ENCODE data around the gene LIN9.

Gene LIN9

DNA sequence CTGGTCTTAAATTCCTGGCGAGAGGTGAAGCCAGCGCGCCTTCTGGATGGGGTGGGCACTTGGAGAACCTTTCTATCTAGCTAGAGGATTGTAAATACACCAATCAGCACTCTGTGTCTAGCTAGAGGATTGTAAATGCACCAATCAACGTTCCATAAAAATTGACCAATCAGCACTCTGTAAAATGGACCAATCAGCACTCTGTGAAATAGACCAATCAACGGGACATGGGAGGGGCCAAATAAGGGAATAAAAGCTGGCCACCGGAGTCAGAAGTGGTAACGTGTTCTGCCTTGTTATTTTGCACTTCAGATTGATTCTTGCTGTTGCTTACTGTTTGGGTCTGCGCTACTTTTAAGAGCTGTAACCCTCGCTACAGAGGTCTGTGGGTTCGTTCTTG is 12.0 kb upstream of the LIN9 start:
- no peak for DNase-seq

DNA sequence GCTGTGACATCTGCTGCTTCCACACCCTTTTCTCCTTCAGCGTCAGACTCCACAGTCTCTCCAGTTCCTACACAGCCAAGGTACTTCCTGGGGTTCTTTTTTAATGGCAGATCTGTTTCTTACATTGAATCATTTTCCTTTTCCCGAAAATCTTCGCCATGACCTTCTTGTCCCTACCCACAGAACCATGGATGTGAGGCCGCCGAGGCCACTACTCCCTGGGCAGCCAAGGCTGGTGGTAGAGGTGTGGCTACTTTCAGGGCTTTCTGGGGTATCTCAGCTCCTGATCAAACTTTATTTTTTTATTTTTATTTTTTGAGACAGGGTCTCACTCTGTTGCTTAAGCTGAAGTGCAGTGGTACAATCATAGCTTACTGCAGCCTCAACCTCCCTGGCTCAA is 9.5 kb upstream of the LIN9 start:
- no peak for DNase-seq

DNA sequence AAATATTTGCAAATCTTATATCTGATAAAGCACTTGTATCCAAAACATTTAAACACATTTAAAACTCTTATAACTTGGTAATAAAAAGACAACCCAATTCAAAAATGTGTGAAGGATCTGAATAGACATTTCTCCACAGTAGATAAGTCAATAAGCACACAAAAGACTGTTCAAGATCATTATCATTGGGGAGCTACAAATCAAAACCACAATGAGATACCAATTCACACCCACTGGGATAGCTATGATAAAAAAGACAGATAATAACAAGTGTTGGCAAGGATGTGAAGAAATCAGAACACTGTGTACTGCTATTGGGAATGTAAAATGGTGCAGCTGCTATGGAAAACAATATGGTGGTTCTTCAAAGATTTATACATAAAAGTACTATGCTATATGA is 5.1 kb upstream of the LIN9 start:
- no peak for DNase-seq

DNA sequence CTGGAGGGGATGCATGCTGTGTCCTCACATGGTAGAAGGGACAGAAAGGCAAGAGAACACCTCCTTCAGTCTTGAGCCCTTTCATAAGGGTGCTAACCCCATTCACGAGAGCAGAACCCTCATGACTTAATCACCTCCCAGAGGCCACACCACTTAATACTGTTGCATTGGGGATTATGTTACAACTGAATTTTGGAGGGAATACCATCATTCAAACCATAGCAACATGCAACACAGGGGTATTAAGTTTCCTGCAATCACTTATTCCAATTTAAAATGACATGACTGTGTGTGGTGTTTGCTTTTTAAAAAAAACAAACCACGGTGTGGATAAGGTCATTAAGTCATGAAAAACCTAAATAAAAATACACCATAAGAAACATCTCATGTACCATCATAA is 3.1 kb upstream of the LIN9 start:
- no peak for DNase-seq

DNA sequence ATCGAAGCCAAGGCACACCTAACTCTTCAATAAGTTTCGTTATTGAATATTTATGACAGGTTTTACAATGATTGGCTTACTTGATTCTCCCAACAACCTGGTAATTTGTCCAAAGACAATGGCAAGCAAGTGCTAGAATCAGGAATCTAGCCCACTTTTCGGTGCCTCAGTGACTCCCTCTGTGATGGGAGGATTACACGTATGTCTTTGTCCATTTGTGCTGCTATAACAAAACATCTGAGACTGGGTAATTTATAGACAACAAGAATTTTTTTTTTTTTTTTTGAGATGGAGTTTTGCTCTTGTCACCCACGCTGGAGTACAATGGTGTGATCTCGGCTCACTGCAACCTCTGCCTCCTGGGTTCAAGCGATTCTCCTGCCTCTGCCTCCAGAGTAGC is 2.4 kb upstream of the LIN9 start:
- no peak for DNase-seq

DNA sequence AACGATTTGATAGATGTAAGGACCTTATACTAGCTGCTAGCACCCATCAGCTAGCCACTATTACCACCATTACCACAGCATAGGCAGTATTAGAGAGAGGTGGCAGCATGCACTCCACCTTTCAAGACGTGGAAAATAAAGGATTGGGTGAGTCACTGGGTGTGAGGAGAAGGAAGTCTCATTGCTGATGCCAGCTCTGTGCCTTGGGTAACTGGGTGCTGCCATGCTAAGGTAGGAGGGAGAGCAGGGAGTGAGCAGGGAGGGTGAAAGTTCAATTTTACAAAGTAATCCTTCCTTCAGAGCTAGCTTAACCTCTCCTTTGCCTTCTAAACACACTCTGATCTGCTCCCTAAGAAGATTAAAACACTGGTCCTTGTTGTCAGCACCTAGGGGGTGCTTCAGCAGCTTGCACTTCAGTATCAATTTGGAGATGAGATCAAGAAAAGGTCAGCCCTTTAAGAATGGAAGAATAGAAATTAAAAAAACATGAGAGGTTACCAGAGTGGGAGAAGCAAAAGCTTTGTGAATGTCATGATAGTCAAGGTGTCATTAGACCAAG is 1.8 kb upstream of the LIN9 start:
- no peak for DNase-seq

DNA sequence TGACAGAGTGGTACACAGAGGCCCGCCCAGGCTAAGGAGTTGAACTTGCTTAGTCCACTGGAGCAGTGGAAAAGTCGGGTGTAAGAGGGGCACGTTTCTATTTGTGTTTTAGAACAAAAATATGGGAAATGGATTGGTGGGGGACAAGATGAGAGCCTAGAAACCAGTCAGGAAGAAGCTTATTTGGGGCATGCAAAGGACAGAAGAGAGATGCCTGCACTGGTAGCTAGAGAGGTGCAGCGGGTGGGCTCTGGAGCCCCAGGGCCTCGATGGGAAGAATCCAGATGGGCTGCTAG is 1.2 kb upstream of the LIN9 start:
- DNase-seq, result no peak

DNA sequence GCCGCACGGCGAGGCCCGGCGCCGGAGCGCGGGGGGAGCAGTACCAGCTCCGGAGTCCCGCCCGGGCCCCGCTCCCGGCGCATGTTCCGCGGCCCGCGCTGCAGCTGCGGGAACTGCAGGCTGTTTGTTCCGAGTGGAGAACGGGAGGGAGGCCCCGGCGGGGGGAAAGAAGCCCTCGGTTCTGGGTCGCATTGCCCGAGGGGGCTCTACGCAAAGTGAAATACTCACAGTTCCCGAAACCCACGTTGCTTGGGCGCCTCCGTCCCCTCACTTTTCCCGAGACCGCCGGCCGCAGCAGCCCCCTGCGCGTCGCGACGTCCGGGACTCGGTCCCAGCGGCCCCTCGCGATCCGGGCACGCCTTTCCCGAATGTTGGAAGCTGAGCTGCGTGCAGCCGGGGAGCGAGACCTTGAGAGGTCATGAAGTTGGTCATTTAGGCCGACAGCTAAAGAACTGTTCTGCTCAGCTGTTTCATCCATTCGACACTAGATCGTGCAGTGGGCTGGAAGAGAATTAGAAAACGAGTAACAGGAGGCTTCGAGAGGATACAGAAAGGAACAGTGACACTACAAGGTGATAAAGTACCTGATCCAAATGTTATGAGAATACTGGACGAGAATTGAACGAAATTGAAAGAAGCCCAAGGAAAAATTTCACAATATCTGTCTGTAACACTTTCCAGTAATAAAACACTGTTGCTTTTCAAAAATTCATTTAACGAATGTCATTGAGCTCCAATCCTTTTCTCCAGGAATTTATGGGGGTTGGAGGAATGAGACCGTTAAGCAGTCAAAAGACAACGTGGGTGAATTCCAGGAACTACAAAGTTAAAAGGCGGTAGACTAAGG is 657 bp upstream of the LIN9 start:
- no peak for DNase-seq

DNA sequence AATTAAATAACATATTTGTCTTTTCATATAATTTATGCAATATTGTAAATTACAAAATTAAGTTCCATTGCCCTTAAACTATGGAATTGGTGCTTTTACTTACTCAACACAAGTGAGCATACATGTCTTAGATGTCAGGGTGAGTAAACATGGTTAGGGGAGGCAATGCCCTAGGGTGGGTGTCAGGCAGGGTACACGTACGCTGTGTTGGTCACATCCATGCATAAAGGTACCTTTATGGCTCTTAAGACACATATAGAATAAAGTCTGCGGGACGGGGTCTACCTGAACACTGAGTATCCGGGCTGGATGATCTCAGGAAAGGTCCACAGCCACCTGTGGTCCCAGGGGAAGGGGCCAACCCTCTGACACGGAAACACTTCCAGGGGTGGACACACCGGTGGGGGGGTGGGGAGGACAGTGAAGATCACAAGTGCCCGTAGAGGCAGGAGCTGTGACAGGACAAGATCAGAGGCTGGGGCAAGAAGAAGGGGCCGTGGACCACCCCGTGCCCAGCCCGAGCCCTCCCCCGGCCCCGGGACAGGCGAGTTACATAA is 720 bp downstream of the LIN9 start:
- DNase-seq, result peak in 1 of 2 donors; percentile 14

DNA sequence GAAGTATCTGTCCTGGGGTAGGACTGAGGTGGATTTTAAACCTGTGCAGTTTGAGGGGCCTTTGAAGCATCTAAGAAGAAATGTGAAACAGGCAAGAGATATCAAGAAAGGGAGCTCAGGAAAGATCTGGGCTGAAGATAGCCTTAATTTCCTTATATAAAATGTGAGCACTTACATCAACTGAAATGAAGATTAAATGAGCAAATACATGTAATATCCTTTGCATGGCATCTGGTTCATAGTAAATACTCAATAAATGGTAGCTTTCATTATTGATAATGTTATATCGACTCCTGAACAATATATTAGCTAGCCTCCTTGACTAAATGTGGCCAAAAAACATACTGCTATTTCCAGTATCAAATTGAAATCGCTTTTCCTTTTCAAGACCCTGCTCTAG is 2.5 kb downstream of the LIN9 start:
- DNase-seq, result no peak

DNA sequence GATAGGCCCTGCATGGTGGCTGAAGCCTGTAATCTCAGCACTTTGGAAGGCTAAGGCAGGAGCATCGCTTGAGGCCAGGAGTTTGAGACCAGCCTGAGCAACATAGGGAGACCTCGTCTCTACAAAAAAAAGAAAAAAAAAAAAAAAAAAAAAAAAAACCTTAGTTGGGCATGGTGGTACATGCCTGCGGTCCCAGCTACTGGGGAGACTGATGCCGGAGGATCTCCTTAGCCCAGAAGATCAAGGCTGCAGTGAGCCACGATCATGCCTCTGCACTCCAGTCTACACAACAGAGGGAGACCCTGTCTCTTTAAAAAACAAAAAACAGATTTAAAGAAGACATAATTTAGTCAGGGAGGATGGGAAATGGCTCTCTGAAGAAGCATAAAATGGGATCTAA is 3.8 kb downstream of the LIN9 start:
- DNase-seq, result no peak

DNA sequence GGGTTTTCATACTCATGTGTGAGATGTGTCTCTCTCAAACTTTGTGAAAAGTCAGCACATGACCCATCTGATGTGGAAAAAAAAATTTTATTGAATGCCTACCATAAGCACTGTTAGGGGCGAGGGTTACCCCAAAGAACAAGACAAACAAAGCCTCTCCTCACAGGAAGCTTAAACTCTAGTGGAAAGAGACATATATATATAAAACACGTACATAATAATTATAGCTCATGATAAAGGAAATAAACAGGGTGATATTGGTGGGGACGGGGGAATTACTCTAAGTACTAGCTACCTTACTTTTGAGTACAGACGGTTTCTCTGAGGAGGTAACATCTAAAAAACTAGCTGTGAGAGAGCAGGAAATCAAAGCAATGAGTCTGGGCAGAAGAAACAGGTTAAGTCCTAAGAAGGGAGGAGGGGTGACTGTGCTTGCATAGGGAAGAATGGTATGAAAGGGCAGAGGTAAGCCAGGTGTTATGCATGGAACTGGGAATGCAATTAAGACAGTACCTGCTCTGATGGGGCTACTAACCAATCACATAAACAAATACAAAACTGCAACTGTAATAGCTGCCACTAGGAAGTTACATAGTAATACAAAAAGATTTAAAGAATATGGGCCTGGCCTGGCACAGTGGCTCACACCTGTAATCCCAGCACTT is 4.5 kb downstream of the LIN9 start:
- no peak for DNase-seq

DNA sequence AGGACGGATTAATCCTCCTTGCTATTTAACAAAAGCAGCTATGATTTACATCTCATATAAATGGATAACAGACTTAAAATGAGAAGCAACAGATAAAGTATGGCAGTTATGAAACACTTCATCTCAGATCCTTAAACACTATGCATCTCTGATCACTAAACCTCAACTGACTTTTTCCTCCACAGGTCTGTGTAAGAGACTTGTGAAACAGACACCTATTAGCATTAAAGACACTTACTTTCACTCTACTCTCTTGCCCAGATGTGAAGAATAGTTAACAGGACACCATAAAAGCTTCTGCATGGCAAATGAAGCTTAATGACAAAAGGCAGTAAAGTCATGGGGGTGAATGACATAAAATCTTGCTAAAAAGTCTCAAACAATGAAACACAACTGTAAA is 6.2 kb downstream of the LIN9 start:
- no peak for DNase-seq

DNA sequence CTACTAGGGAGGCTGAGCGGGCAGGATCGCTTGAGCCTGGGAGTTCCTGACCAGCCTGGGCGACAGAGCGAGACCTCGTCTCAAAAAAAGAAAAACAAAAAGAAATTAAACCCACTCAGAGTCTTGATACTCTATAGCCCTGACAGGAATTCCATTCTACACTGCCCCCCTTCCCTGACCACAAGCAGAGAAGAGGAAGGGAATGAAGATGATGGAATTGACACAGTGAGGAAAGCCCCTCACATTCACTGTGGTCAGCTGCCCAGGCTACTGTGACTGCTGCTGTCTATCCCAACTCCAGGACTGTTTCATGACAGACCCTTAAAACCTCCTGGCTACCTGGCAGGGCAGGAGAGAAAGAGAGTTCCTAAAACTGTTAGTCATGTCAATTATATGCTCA is 12.1 kb downstream of the LIN9 start:
- DNase-seq, result no peak

DNA sequence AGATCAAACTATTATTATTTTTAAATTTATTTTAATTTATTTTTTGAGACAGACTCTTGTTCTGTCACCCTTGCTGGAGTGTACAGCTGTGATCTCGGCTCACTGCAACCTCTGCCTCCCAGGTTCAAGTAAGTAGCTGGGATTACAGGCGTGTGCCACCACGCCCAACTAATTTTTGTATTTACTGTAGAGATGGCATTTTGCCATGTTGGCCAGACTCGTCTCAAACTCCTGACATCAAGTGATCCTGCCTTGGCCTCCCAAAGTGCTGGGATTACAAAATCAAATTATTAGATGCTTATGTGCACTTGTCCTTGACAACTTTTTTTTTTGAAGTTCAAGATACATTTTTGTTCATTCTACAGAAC is 15.4 kb downstream of the LIN9 start:
- no peak for DNase-seq

DNA sequence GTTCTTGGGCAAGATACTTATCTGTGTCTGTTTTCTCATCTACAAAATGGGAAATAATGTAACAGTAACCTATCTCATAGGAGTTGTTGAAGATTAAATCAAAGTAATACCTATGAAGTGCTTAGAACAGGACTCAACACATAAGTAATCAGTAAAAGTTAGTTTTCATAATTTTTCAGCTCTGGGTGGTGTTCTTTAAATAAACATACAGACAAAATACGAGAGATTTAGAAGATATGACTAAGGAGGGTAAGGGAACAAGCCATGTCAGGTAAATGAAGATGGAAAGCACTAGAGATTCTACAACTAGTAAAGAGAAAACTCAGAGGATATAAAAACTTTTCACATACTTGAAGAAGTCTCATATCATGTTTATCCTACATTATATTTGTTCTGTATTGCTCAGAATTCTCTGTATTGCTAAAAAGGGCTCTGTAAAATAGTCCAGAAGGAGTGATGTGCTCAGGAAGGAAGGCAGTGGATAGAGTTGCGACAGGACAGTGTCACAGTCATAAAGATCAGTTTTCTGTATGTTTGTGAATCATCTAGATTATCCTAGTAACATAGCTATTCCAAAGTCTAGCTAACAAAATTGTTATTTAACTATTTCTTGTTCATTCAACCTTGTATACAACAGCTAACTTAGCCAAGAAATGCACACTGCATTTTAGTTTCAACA is 16.0 kb downstream of the LIN9 start:
- DNase-seq, result no peak

DNA sequence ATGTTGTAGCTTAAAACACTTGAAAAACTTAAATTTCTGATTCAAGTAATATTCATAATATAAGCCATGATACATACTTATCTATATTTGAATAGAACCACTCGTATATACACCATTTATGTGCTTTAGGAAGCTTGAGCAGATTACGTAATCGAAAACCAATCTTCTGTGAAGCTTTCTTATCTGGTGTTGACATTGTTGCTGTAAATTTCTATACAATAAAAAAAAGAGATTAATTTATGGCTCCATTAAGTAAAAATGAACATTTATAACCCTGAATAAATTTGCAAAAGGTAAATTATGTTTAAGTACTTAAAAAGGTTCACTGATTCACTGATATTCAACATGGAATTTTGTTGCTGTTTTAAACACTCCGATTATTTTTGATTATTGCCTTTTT is 21.4 kb downstream of the LIN9 start:
- no peak for DNase-seq

DNA sequence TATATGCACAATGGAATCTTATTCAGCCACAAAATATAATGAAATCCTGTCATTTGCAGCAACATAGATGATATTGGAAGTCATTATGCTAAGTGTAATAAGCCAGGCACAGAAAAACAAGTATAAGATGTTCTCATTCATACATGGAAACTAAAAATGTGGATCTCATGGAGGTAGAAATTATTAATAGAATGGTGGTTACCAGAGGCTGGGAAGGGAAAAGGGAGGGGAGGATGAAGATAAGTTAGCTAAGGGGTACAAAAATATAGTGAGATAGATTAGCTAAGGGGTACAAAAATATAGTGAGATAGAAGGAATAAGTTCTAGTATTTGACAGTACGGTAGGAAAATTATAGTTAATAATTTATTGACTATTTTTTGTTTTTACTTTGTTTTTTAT is 27.9 kb downstream of the LIN9 start:
- DNase-seq, result no peak

DNA sequence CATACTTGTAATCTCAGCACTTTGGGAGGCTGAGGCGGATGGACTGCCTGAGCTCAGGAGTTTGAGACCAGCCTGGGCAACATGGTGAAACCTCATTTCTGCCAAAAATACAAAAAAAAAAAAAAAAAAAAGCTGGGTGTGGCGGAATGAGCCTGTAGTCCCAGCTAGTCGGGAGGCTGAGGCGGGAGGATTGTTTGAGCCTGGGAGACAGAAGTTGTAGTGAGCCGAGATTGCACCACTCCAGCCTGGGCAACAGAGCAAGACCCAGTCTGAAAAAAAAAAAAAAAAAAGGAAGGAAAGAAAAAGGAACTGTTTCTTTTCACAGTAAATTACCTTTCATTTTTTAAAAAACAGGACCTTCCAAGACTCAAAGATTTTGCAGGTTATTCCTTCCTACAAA is 29.5 kb downstream of the LIN9 start:
- DNase-seq, result no peak

DNA sequence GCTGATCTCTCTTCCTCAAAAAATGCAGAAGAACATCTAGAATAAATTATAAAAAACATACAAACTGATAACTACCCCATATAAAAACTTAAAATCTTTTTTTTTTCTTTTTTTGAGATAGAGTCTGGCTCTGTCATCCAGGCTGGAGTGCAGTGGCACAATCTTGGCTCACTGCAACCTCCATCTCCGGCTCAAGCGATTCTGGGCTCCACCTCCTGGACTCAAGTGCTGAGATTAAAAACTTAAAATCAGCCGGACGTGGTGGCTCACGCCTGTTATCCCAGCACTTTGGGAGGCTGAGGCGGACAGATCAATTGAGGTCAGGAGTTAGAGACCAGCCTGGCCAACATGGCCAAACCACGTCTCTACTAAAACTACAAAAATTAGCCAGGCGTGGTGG is 31.1 kb downstream of the LIN9 start:
- DNase-seq, result no peak

DNA sequence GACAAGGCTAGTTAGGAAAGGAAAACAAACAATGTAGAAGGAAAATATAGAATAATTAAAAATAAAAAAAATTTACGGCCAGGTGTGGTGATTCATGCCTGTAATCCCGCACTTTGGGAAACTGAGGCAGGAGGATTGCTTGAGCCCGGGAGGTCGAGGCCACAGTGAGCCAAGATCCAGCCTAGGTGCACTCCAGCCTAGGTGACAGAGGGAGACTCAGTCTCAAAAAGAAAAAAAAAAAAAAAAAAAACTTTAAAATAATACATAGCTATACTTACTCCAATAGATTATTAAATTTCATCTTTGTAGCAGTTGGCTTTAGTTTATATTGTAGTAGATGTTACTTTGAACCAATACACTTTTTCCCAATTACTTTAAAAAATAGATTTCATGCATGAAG is 32.0 kb downstream of the LIN9 start:
- no peak for DNase-seq

DNA sequence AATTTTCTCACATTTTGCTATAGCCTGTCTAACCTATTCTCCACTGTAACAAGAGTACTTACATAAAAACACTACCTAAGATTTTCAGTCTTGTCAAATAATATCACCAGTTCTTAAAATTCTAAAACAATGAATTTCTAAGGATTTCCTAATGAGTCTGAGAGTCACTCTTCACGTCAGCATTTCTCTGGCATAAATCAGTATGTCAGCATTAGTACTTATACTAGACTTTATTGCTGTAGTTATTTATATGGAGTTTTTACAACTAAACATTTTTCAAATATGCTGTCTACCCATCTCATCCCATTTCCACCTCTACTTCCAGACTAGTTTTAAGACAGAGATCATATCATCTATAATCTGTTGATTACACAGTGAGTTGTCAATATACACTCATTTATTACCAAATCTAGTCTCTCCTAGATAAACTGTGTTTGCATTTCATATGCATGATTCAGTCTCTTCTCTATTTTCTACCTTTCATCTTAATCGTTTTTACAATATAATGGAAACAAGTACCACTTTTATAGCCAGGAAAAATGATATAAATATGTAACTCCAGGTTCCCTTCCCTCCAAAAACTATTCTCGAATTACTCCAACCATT is 32.8 kb downstream of the LIN9 start:
- DNase-seq, result no peak

DNA sequence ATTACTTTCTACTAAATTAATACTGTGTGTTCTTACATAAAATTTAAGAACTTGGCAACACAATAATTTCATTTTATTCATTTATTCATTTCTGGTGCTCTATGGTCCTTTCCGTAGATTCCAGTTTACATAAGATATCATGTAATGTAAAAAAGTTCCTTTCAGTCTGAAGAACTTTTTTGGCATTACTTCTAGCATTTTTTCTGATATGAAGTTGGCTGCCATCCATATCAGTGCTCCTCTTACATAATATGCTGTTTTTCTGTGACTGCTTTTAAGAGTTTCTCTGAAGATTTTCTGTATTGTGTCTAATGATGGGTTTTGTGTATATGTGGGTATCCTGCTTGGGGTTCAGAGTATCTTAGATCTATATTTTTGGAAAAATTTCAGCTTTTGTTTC is 34.8 kb downstream of the LIN9 start:
- DNase-seq, result no peak
